ENCODE data around the gene SBF2. TPM values are rescaled to one million over a fixed set of nuclear protein-coding genes. Genes with fewer than 3 reads are reported as not detected.

The SBF2 gene
- total RNA-seq, 1 donor from 2014 or later: 44.9 TPM

DNA sequence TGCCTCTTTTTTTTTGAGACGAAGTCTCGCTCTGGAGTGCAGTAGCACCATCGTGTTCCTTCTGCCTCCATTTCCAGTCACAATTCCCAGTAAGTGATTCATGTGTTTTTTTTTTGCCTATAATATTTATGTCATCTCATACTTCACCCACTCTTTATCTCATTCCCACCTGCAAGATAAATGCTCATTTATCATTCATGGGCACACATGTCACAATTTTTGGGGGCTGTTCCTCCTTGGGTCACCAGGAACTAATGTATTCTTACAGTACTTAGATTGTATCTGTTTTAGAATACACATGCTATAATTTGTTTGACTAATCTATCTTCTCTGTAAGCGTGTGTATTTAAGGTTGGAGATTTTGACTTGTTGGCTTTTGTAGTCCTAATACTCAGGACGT is 407.4 kb downstream of the SBF2 start:
- no peak overlapping the region for H3K27ac Mint-ChIP-seq
- H3K27me3 Mint-ChIP-seq: no peaks in the 10 kb centered on the region
- peaks cover 3% of the 10 kb centered on the region for H3K36me3 Mint-ChIP-seq (ENCODE audit: insufficient read depth)

DNA sequence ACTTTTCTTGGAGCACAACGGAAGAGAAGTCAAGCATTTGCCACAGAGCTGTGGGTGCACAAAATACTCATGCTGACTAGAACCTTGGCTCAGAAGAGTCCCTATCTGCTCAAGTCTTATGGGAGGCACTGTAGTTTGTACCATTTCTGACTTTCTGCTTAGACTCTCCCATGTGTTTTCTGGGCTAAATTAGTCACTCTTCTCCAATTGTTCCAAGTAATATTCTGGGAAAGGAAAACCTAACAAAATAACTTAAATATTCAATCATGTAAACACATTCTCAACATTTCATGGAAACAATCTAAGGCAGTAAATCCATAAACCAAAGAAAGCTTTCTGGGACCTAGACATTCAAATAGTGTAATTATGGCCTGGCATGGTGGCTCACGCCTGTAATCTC is 409.4 kb downstream of the SBF2 start:
- Mint-ChIP-seq H3K4me3 (ENCODE audit: low read depth) (no peak overlapping the region), H3K36me3 (ENCODE audit: insufficient read depth) (peaks cover 3% of the 10 kb centered on the region), H3K27me3 (no peaks in the 10 kb centered on the region), H3K27ac (no peak overlapping the region), H3K9me3 (ENCODE audit: low read depth) (no peaks in the 10 kb centered on the region), H3K4me1 (ENCODE audit: low read depth) (peaks cover 5% of the 10 kb centered on the region)
- TF ChIP-seq CTCF (IDR thresholded peaks at IDR 0.05; ENCODE audit: unreplicated experiment): no peak
- no peak for DNase-seq (ENCODE audit: low spot score, unreplicated experiment)

More for the DNA sequence above, 407.4 kb downstream of the SBF2 start:
- H3K9me3 Mint-ChIP-seq (ENCODE audit: low read depth): no peaks in the 10 kb centered on the region
- no peak for DNase-seq (ENCODE audit: low spot score, unreplicated experiment)
- no peak overlapping the region for H3K4me3 Mint-ChIP-seq (ENCODE audit: low read depth)
- no peak for TF ChIP-seq CTCF (IDR thresholded peaks at IDR 0.05; ENCODE audit: unreplicated experiment)
- H3K4me1 Mint-ChIP-seq (ENCODE audit: low read depth): peaks cover 5% of the 10 kb centered on the region

DNA sequence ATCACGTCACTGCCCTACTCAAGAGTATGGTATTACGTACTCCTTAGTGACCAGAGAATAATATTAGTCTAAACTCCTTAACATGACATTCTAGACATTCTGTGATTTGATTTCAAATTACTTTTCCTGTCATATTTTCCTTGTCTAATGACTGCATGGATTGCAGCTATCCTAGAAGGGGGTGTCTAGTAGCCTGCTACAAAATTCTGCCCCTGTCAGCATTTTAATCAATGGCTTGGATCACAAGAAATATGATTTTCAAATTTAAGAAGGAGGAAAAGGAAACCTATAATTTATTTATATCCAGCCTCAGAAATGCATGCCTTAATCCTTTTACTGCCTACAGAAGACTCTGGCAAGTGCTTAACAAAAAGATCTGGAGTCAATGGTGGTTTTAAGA is 413.4 kb downstream of the SBF2 start:
- no peak for TF ChIP-seq CTCF (IDR thresholded peaks at IDR 0.05; ENCODE audit: unreplicated experiment)
- no peaks in the 10 kb centered on the region for H3K27me3 Mint-ChIP-seq
- peaks cover 11% of the 10 kb centered on the region for H3K36me3 Mint-ChIP-seq (ENCODE audit: insufficient read depth)
- H3K27ac Mint-ChIP-seq: no peak overlapping the region
- H3K9me3 Mint-ChIP-seq (ENCODE audit: low read depth): peaks cover 3% of the 10 kb centered on the region
- peaks cover 3% of the 10 kb centered on the region for H3K4me1 Mint-ChIP-seq (ENCODE audit: low read depth)
- no peak overlapping the region for H3K4me3 Mint-ChIP-seq (ENCODE audit: low read depth)
- DNase-seq (ENCODE audit: low spot score, unreplicated experiment): no peak

GRCh38 chr11:9878936-9879335 is 415.1 kb downstream of the SBF2 start:
- Mint-ChIP-seq H3K4me1 (ENCODE audit: low read depth) (peaks cover 16% of the 10 kb centered on the region), H3K27me3 (no peaks in the 10 kb centered on the region), H3K9me3 (ENCODE audit: low read depth) (peaks cover 3% of the 10 kb centered on the region), H3K4me3 (ENCODE audit: low read depth) (no peak overlapping the region), H3K27ac (no peak overlapping the region), H3K36me3 (ENCODE audit: insufficient read depth) (peaks cover 11% of the 10 kb centered on the region)
- DNase-seq (ENCODE audit: low spot score, unreplicated experiment): no peak
- no peak for TF ChIP-seq CTCF (IDR thresholded peaks at IDR 0.05; ENCODE audit: unreplicated experiment)

GRCh38 chr11:9876331-9876730 is 417.7 kb downstream of the SBF2 start:
- Mint-ChIP-seq H3K27ac (no peak overlapping the region), H3K4me1 (ENCODE audit: low read depth) (peaks cover 16% of the 10 kb centered on the region), H3K9me3 (ENCODE audit: low read depth) (peaks cover 17% of the 10 kb centered on the region), H3K27me3 (no peaks in the 10 kb centered on the region), H3K4me3 (ENCODE audit: low read depth) (no peak overlapping the region), H3K36me3 (ENCODE audit: insufficient read depth) (peaks cover 18% of the 10 kb centered on the region)
- TF ChIP-seq CTCF (IDR thresholded peaks at IDR 0.05; ENCODE audit: unreplicated experiment): no peak
- no peak for DNase-seq (ENCODE audit: low spot score, unreplicated experiment)
